ENCODE results near the gene RHCG. TPM values are rescaled to one million over a fixed set of nuclear protein-coding genes. Genes with fewer than 3 reads are reported as not detected.

RHCG gene
- total RNA-seq, 6 experiments from 2014 or later = not detected

GRCh38 chr15:89486726-89487050 is 9.7 kb downstream of the RHCG start:
- peaks cover 32% of the 10 kb centered on the region for H3K27me3 Mint-ChIP-seq (ENCODE audit: insufficient read depth)
- H3K9me3 Mint-ChIP-seq = no peaks in the 10 kb centered on the region
- H3K36me3 Mint-ChIP-seq (ENCODE audit: low read depth) = no peaks in the 10 kb centered on the region
- TF ChIP-seq CTCF (IDR thresholded peaks at IDR 0.05) = no peak
- peaks cover 8% of the 10 kb centered on the region for H3K4me1 Mint-ChIP-seq (ENCODE audit: low read depth)
- H3K27ac Mint-ChIP-seq = no peak overlapping the region
- no peak for DNase-seq
- H3K4me3 Mint-ChIP-seq = no peak overlapping the region

DNA sequence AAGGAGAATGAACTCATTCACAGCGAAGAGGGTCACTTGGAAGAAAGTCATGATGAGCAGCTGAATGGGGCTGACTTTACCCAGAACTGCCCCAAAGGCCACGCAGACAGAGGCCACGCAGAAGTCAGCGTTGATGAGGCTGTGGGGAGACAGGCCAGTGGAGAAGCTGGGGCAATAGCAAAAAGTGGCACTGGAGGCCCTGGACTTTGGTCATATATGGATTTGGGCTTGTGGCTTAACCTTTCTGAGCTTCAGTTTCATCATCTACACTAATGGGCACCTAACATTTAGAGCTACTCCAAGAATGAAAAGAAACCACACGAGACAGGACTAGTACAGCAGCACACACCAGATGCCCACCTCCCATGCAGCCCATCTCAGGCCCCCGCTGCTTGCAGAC is 13.3 kb downstream of the RHCG start:
- no peak overlapping the region for H3K4me3 Mint-ChIP-seq
- H3K27me3 Mint-ChIP-seq (ENCODE audit: insufficient read depth) = peaks cover 27% of the 10 kb centered on the region
- H3K36me3 Mint-ChIP-seq (ENCODE audit: low read depth) = no peaks in the 10 kb centered on the region

DNA sequence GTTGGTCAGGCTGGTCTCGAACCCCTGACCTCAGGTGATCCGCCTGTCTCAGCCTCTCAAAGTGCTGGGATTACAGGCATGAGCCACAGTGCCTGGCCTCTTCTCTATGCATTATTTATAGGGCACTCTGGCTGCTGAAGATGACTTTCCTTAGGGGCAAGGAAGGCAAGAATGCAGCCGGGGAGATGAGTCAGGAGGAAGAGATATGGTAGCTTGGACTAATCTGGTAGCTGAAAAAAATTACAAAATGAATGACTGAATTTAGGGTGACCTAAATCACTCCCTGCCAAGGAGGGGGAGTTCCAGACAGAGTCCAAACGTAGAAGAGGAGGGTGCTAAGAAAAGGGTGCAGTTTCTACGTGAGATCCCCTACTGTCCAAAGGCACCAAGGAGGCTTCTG is 14.2 kb downstream of the RHCG start:
- Mint-ChIP-seq H3K4me1 (ENCODE audit: low read depth) (peaks cover 8% of the 10 kb centered on the region), H3K27ac (no peak overlapping the region), H3K27me3 (ENCODE audit: insufficient read depth) (peaks cover 27% of the 10 kb centered on the region), H3K4me3 (no peak overlapping the region), H3K9me3 (no peaks in the 10 kb centered on the region), H3K36me3 (ENCODE audit: low read depth) (no peaks in the 10 kb centered on the region)
- no peak for TF ChIP-seq CTCF (IDR thresholded peaks at IDR 0.05)
- DNase-seq = peak; percentile 42

More for the DNA sequence above, 13.3 kb downstream of the RHCG start:
- TF ChIP-seq CTCF (IDR thresholded peaks at IDR 0.05) = no peak
- Mint-ChIP-seq H3K9me3 (no peaks in the 10 kb centered on the region), H3K27ac (no peak overlapping the region), H3K4me1 (ENCODE audit: low read depth) (peaks cover 8% of the 10 kb centered on the region)
- no peak for DNase-seq

- no peak for TF ChIP-seq CTCF (IDR thresholded peaks at IDR 0.05)
- Mint-ChIP-seq H3K36me3 (ENCODE audit: low read depth) (no peaks in the 10 kb centered on the region), H3K4me3 (no peak overlapping the region), H3K4me1 (ENCODE audit: low read depth) (peaks cover 8% of the 10 kb centered on the region), H3K9me3 (no peaks in the 10 kb centered on the region), H3K27ac (no peak overlapping the region), H3K27me3 (ENCODE audit: insufficient read depth) (peaks cover 26% of the 10 kb centered on the region)
- no peak for DNase-seq
These were observed 15.9 kb downstream of the RHCG start for GRCh38 chr15:89480505-89480904.

- Mint-ChIP-seq H3K4me1 (ENCODE audit: low read depth) (peaks cover 8% of the 10 kb centered on the region), H3K9me3 (no peaks in the 10 kb centered on the region), H3K4me3 (no peak overlapping the region), H3K27me3 (ENCODE audit: insufficient read depth) (peaks cover 20% of the 10 kb centered on the region), H3K27ac (no peak overlapping the region), H3K36me3 (ENCODE audit: low read depth) (no peaks in the 10 kb centered on the region)
- DNase-seq = no peak
- TF ChIP-seq CTCF (IDR thresholded peaks at IDR 0.05) = no peak
These were observed 17.2 kb downstream of the RHCG start for GRCh38 chr15:89479173-89479572.
